ENCODE measurements around the gene TTPAL. TPM values are rescaled to one million over a fixed set of nuclear protein-coding genes. Genes with fewer than 3 reads are reported as not detected.

Gene TTPAL
- total and polyA plus RNA-seq, 2 of the 4 experiments (the other 2 are of a cell fraction), result 8.2 to 18.1 TPM

DNA sequence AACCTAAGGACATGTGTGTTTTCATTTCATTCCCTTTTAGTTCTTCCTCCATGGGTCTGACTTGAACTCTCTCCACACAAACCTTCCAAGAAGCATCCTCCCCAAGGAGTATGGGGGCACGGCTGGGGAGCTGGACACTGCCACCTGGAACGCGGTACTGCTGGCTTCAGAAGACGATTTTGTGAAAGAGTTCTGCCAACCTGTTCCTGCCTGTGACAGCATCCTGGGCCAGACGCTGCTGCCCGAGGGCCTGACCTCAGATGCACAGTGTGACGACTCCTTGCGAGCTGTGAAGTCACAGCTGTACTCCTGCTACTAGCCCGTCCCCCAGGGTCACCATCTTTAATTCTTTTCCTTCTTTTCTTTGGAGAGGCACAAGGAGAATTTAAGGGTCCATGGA lies 13.5 kb downstream of the TTPAL start:
- Histone ChIP-seq H3K4ac (ENCODE audit: low read depth, low read length) (no peak overlapping the region), H4K5ac (ENCODE audit: low read depth, low read length) (no peak overlapping the region), H4K91ac (ENCODE audit: insufficient read depth, low read depth, low read length) (no peak overlapping the region), H3K9me3 (ENCODE audit: control insufficient read depth, insufficient read depth, low read length) (no peaks in the 10 kb centered on the region), H2AK5ac (ENCODE audit: low read depth, low read length) (no peak overlapping the region), H3K23ac (ENCODE audit: low read depth, low read length) (no peak overlapping the region), H2BK20ac (ENCODE audit: low read depth, low read length) (no peak overlapping the region), H3K9me1 (ENCODE audit: insufficient read depth, low read length) (peaks cover 11% of the 10 kb centered on the region), H3K4me2 (ENCODE audit: low read depth, low read length) (no peak overlapping the region), H3K14ac (replicated peaks; ENCODE audit: low read depth, low read length) (no peak overlapping the region), H3K4me3 (ENCODE audit: insufficient read depth, low read depth, low read length) (no peak overlapping the region), H2BK15ac (ENCODE audit: low read depth, low read length) (no peak overlapping the region), H3K9ac (ENCODE audit: low read depth, low read length) (no peak overlapping the region), H3K4me1 (ENCODE audit: control insufficient read depth, insufficient read depth, low read length) (peaks cover 13% of the 10 kb centered on the region), H2AK9ac (replicated peaks; ENCODE audit: low read depth, low read length, poor library complexity) (no peak overlapping the region), H3K79me1 (ENCODE audit: low read depth in 1 of 2, low read length in 2 of 2) (peaks cover 8 to 38% of the 10 kb centered on the region in 2 experiments; a peak in 3 of 4 replicates), H3K27ac (ENCODE audit: insufficient read depth, low read length) (no peak overlapping the region), H3K56ac (ENCODE audit: extremely low read depth, insufficient read depth, low read length) (no peak overlapping the region), H4K20me1 (ENCODE audit: insufficient read depth, low read length) (peaks cover 3% of the 10 kb centered on the region; the same call in 1 of the 2 replicates), H2AFZ (replicated peaks; ENCODE audit: low read length, poor library complexity) (no peak overlapping the region), H4K8ac (ENCODE audit: low read depth in 2 of 2, low read length in 2 of 2) (no peak overlapping the region), H2BK120ac (ENCODE audit: low read depth, low read length) (no peak overlapping the region), H3K27me3 (ENCODE audit: control insufficient read depth, insufficient read depth, low read length) (no peaks in the 10 kb centered on the region), H3K18ac (ENCODE audit: low read depth, low read length) (no peak overlapping the region), H3K36me3 (ENCODE audit: control insufficient read depth, insufficient read depth, low read length) (peaks cover 34% of the 10 kb centered on the region), H2BK5ac (ENCODE audit: low read depth, low read length, poor library complexity, severe bottlenecking) (no peak overlapping the region)
- ChIA-PET POLR2A (ENCODE audit: unreplicated experiment) (no interaction called here), CTCF (no interaction called here)
- in situ Hi-C loops (cut with MboI; ENCODE audit: low sequenced_read_pairs), result loop anchor here (25.0 kb wide), 1 partner anchor 1298 kb away; the partner anchor contains the start of genes DNTTIP1 and WFDC3
- dilution Hi-C loops (cut with HindIII; ENCODE audit: low sequenced_read_pairs, unreplicated experiment), result no loop called here
- DNase-seq, result no peak
- no peak for ATAC-seq (ENCODE audit: low read depth)
- intact Hi-C loops (cut with micrococcal nuclease), result no loop called here
- 89% methylated on average over 5 of the region's 9 CpGs; no CpG with 5 or more reads in 1 of the 2 experiments for WGBS, 2 experiments (ENCODE audit: extremely low coverage in 2 of 2, insufficient read length in 1 of 2)
- TF ChIP-seq USF2 (IDR thresholded peaks at IDR 0.05; ENCODE audit: low read depth, low read length) (no peak), FOS (IDR thresholded peaks at IDR 0.05; ENCODE audit: low read depth, low read length) (no peak), NFE2L2 (IDR thresholded peaks at IDR 0.05; ENCODE audit: low read depth, low read length) (no peak)
- no TSS peak for BruUV-seq (replicated peaks)

Measured in IMR-90 (cell line).